HCT116 (cell line): Measurements from ENCODE around the gene EML3. TPM values are rescaled to one million over a fixed set of nuclear protein-coding genes. Genes with fewer than 3 reads are reported as not detected.

Source experiments
- ATAC-seq: fragments of 200-7000 bp; cut with Tn5 transposase; 2 replicates; pipeline ENCODE4 v1.9.1; 2020; ENCODE audit warnings: mild to moderate bottlenecking, moderate library complexity
- BruUV-seq: library from RNA; stranded (reverse); fragments of 400-500 nt; replicated peaks from 2 replicates; lab custom pipeline; 2021; lab: Mats Ljungman, UMichigan
- CTCF ChIA-PET: fragments of 300-600 bp; sonication (Branson Sonifier 250); formaldehyde crosslinking; loops from one replicate; lab custom pipeline; 2021; ENCODE audit warnings: antibody characterized with exemption; lab: Charles Lee
- POLR2A ChIA-PET: fragments of 300-600, 350-600 bp; sonication (Branson Sonifier 250); formaldehyde crosslinking; loops from one replicate; lab custom pipeline; 2021; ENCODE audit warnings: antibody characterized with exemption; lab: Charles Lee
- RAD21 ChIA-PET, 2 experiments: fragments of 300-600 bp; sonication (Branson Sonifier 250); formaldehyde crosslinking; loops; one replicate each; lab custom pipeline; 2023; ENCODE audit warnings: low total read pairs in 2 of 2; ENCODE audit not compliant: uncharacterized antibody in 2 of 2, unreplicated experiment in 2 of 2, low non-redundant PET in 1 of 2; lab: Charles Lee
- DNase-seq: peaks from one replicate; pipeline ENCODE4 v3.0.0-alpha.2; 2010; ENCODE audit warnings: low read depth, low spot score
- H2AFZ ChIP-seq: fragments of 200-600 bp; shearing (Covaris generic), sonication (generic); 2 replicates; pipeline ENCODE4 v1.6.1; 2017; ENCODE audit warnings: low read depth, mixed run types, mixed read lengths, antibody characterized with exemption, low read length; ENCODE audit not compliant: poor library complexity, severe bottlenecking
- H3K27ac ChIP-seq: 2 replicates; pipeline ENCODE4 v1.5.1; 2012; ENCODE audit warnings: low read depth, low read length
- H3K27me3 ChIP-seq: fragments of 200-600 bp; sonication (generic); 2 replicates; pipeline ENCODE4 v1.6.1; 2016; ENCODE audit warnings: mixed run types, low read length, mixed read lengths; ENCODE audit not compliant: insufficient read depth
- H3K36me3 ChIP-seq, 2 experiments: fragments of 200-500 bp in 1 of 2; fragments of 200-600 bp in 1 of 2; sonication (Bioruptor generic) in 1 of 2; sonication (generic) in 1 of 2; 2 replicates each; pipeline versions ENCODE4 v1.5.1 to v1.6.1; 2014 to 2016; ENCODE audit warnings: low read length in 2 of 2, inconsistent platforms in 1 of 2, mixed read lengths in 1 of 2, mixed run types in 1 of 2; ENCODE audit not compliant: insufficient read depth in 2 of 2, control insufficient read depth in 1 of 2
- H3K4me1 ChIP-seq, 2 experiments: fragments of 200-600 bp in 1 of 2; sonication (generic) in 1 of 2; 2 replicates each; pipeline versions ENCODE4 v1.5.1 to v1.6.1; 2012 to 2017; ENCODE audit warnings: low read length in 2 of 2, inconsistent platforms in 1 of 2, mild to moderate bottlenecking in 1 of 2, mixed read lengths in 1 of 2, mixed run types in 1 of 2, moderate library complexity in 1 of 2; ENCODE audit not compliant: insufficient read depth in 2 of 2, control insufficient read depth in 1 of 2
- H3K4me2 ChIP-seq: fragments of 200-600 bp; sonication (generic); 2 replicates; pipeline ENCODE4 v1.6.1; 2017; ENCODE audit warnings: mixed run types, low read length, mixed read lengths
- H3K4me3 ChIP-seq, 2 experiments: fragments of 200-600 bp in 1 of 2; sonication (generic) in 1 of 2; replicated peaks in 1 of 2; 2 replicates each; pipeline ENCODE4 v1.5.1; 2011 to 2016; ENCODE audit warnings: low read length in 2 of 2, control low read depth in 1 of 2, low read depth in 1 of 2, mild to moderate bottlenecking in 1 of 2, mixed read lengths in 1 of 2, mixed run types in 1 of 2
- H3K79me2 ChIP-seq: fragments of 200-600 bp; sonication (generic); 2 replicates; pipeline ENCODE4 v1.6.1; 2017; ENCODE audit warnings: mild to moderate bottlenecking, mixed run types, low read length, moderate library complexity, mixed read lengths; ENCODE audit not compliant: insufficient read depth
- H3K9ac ChIP-seq: fragments of 200-600 bp; sonication (generic); 2 replicates; pipeline ENCODE4 v1.6.1; 2016; ENCODE audit warnings: low read length, mixed read lengths
- H3K9me2 ChIP-seq: fragments of 200-600 bp; sonication (generic), shearing (Covaris generic); 2 replicates; pipeline ENCODE4 v1.6.1; 2017; ENCODE audit warnings: mixed run types, mild to moderate bottlenecking, moderate library complexity; ENCODE audit not compliant: insufficient read depth
- H3K9me3 ChIP-seq, 2 experiments: fragments of 200-500 bp in 1 of 2; fragments of 200-600 bp in 1 of 2; sonication (Bioruptor generic) in 1 of 2; sonication (generic) in 1 of 2; 2 replicates each; pipeline ENCODE4 v1.6.1; 2014 to 2017; ENCODE audit warnings: low read length in 2 of 2, mixed read lengths in 2 of 2, inconsistent platforms in 1 of 2, low read depth in 1 of 2, mild to moderate bottlenecking in 1 of 2, mixed run types in 1 of 2, moderate library complexity in 1 of 2; ENCODE audit not compliant: control insufficient read depth in 1 of 2, insufficient read depth in 1 of 2
- H4K20me1 ChIP-seq: fragments of 200-600 bp; sonication (generic), shearing (Covaris generic); 2 replicates; pipeline ENCODE4 v1.6.1; 2017; ENCODE audit warnings: mixed run types, mild to moderate bottlenecking, moderate library complexity; ENCODE audit not compliant: insufficient read depth
- CBX3 ChIP-seq: IDR thresholded peaks from 2 replicates; pipeline ENCODE4 v1.6.1; 2012; ENCODE audit warnings: low read depth
- CEBPB ChIP-seq: IDR thresholded peaks from 2 replicates; pipeline ENCODE4 v1.6.1; 2012; ENCODE audit warnings: low read depth
- EGR1 ChIP-seq: IDR thresholded peaks from 2 replicates; pipeline ENCODE4 v1.6.1; 2012; ENCODE audit warnings: low read depth
- ELF1 ChIP-seq: IDR thresholded peaks from 2 replicates; pipeline ENCODE4 v1.6.1; 2012; ENCODE audit warnings: low read depth, borderline replicate concordance
- EZH2 ChIP-seq: fragments of 200-600 bp; sonication (generic); IDR thresholded peaks from 2 replicates; pipeline ENCODE4 v1.6.1; 2017; ENCODE audit warnings: antibody characterized with exemption, mixed run types
- POLR2A ChIP-seq: IDR thresholded peaks from 2 replicates; pipeline ENCODE4 v1.7.0; 2011; ENCODE audit warnings: borderline replicate concordance; ENCODE audit not compliant: insufficient read depth, insufficient read length; ENCODE audit errors: extremely low read depth
- SRF ChIP-seq: IDR thresholded peaks from 2 replicates; pipeline ENCODE4 v1.6.1; 2012; ENCODE audit warnings: low read depth
- TCF7L2 ChIP-seq: IDR thresholded peaks from 2 replicates; pipeline ENCODE4 v1.7.0; 2011; ENCODE audit warnings: borderline replicate concordance, inconsistent platforms; ENCODE audit not compliant: insufficient read depth, insufficient read length; ENCODE audit errors: extremely low read depth
- ZFX ChIP-seq: fragments of 450-650 bp; IDR thresholded peaks from 2 replicates; pipeline ENCODE4 v1.6.1; 2017
- intact Hi-C: fragments of 100-400 bp; cut with micrococcal nuclease; formaldehyde crosslinking; loops from 2 replicates; pipeline ENCODE4 v1.10.0; 2022
- total RNA-seq: library from RNA; stranded (reverse); gene quantifications from one replicate; pipeline ENCODE4 v1.2.1, GENCODE V29; 2021; ENCODE audit not compliant: unreplicated experiment
- TF ChIP-seq, protein P1 (sequence below): IDR thresholded peaks from 2 replicates; pipeline ENCODE4 v1.6.1; 2012

The EML3 gene
- total RNA-seq, 1 experiment from 2014 or later: 124 TPM

- Histone ChIP-seq H3K4me2 (no peak overlapping the region), H3K9me3 (no peaks in the 10 kb centered on the region), H3K4me1 (peaks cover 12 to 30% of the 10 kb centered on the region in 2 experiments), H3K27me3 (no peaks in the 10 kb centered on the region), H3K9me2 (no peaks in the 10 kb centered on the region), H4K20me1 (no peaks in the 10 kb centered on the region), H2AFZ (no peak overlapping the region), H3K9ac (no peak overlapping the region), H3K79me2 (peaks cover 63% of the 10 kb centered on the region), H3K36me3 (peaks cover 10 to 16% of the 10 kb centered on the region in 2 experiments; a peak in 3 of 4 replicates), H3K27ac (no peak overlapping the region; the same call in 1 of the 2 replicates), H3K4me3 (no peak overlapping the region)
- intact Hi-C loops: loop anchor here (5.0 kb wide), 1 partner anchor 36 kb away; the partner anchor contains the start of genes EML3 and ROM1
- no peak for ATAC-seq
- RAD21 ChIA-PET: no interaction called here
- no TSS peak for BruUV-seq
- CTCF ChIA-PET: interaction anchor here (1.6 kb wide), 1 partner anchor 224 kb away, joined by 4 read pairs; no protein-coding TSS in a partner anchor
- DNase-seq: no peak
- TF ChIP-seq ELF1: no peak
- TF ChIP-seq EGR1: no peak
- TF ChIP-seq CEBPB: no peak
- TF ChIP-seq EZH2: no peak
- TF ChIP-seq SRF: no peak
- POLR2A ChIA-PET: interaction anchor here (0.8 to 14.1 kb wide), 2 partner anchors 17 to 193 kb away, joined by 3 to 195 read pairs; partner anchors contain the start of genes C11orf98 and CSKMT
These were observed 35.8 kb upstream of the EML3 start for GRCh38 chr11:62648185-62648966.

DNA sequence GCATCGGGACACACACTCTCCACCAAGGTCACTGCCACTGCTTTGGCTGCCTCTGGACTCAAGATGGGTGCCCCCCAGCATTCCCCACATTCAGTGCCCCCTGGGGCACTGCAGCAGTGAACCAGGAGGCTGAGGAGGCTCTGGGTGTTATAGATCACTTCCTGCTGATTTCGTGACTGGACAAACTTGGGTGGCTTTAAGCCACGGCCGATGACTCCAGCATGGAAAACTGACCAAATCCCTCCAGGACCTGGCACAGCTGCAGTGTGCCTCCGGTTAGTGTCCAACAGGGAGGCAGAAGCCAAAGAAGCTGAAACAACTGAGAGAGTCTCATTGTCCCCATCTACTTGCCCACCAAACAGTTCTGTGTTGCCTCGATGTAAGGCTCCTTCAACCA lies 35.0 kb upstream of the EML3 start:
- DNase-seq (no peak), ATAC-seq (no peak)
- Histone ChIP-seq H3K79me2 (peaks cover 65% of the 10 kb centered on the region), H3K36me3 (peaks cover 10 to 21% of the 10 kb centered on the region in 2 experiments; a peak in 3 of 4 replicates), H3K9me3 (no peaks in the 10 kb centered on the region), H3K4me2 (no peak overlapping the region), H3K9ac (no peak overlapping the region), H4K20me1 (no peaks in the 10 kb centered on the region), H3K27me3 (no peaks in the 10 kb centered on the region), H3K27ac (peak overlapping the region; percentile 41; the same call in 1 of the 2 replicates), H3K4me3 (no peak overlapping the region), H3K4me1 (peaks cover 12 to 29% of the 10 kb centered on the region in 2 experiments), H2AFZ (no peak overlapping the region), H3K9me2 (no peaks in the 10 kb centered on the region)
- ChIA-PET POLR2A (interaction anchor here (0.8 to 14.1 kb wide), 2 partner anchors 18 to 194 kb away, joined by 3 to 195 read pairs; partner anchors contain the start of genes C11orf98 and CSKMT), CTCF (interaction anchor here (1.6 kb wide), 1 partner anchor 223 kb away, joined by 4 read pairs; no protein-coding TSS in a partner anchor), RAD21 (no interaction called here)
- no TSS peak for BruUV-seq
- intact Hi-C loops: loop anchor here (5.0 kb wide), 1 partner anchor 35 kb away; the partner anchor contains the start of genes EML3 and ROM1
- TF ChIP-seq EZH2 (no peak), POLR2A (no peak), EGR1 (no peak), TCF7L2 (no peak), ZFX (no peak), CBX3 (no peak)
- TF ChIP-seq, protein P1, sequence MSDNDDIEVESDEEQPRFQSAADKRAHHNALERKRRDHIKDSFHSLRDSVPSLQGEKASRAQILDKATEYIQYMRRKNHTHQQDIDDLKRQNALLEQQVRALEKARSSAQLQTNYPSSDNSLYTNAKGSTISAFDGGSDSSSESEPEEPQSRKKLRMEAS: no peak
- TF ChIP-seq, all 23 proteins: peak for 0
